GM12892 (cell line): Measurements from ENCODE around the gene NOC3L.

Experiments
- POLR2A ChIP-seq: IDR thresholded peaks from 2 replicates; pipeline ENCODE4 v1.6.1; 2011; ENCODE audit warnings: low read depth, low read length, control low read depth
- POLR2AphosphoS5 ChIP-seq: IDR thresholded peaks from 2 replicates; pipeline ENCODE4 v1.6.1; 2011; ENCODE audit warnings: low read depth, low read length, control low read depth

- TF ChIP-seq POLR2A (no peak), POLR2AphosphoS5 (no peak)
Observed at GRCh38 chr10:94334857-94335256, 27.9 kb downstream of the NOC3L start.
